ENCODE results near the gene ZNF606. TPM values are rescaled to one million over a fixed set of nuclear protein-coding genes. Genes with fewer than 3 reads are reported as not detected.

ZNF606 gene
- total RNA-seq, 2 experiments from 2014 or later, result 11.1 to 13.6 TPM

DNA sequence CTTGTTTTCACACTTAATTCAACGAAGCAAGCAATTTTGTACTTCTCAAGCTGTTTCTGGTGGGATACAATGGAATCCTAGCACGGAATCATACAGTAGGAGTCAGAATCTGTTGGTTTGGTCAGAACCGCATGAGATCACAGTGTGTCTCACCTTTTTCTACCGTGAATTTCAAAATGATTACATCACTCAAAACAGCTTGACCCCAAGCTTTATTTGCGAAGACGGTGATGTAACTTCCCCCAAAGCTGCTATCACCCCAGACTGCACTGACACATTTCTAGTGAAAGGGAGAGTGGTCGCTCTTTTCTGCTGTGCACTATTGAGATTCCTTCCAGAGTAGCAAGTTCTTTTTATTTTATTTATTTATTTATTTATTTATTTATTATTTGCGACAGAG is 37.9 kb downstream of the ZNF606 start:
- H3K4me1 Mint-ChIP-seq (ENCODE audit: low read depth), result no peaks in the 10 kb centered on the region
- peaks cover 7% of the 10 kb centered on the region for H3K9me3 Mint-ChIP-seq
- H3K27ac Mint-ChIP-seq, result no peak overlapping the region
- TF ChIP-seq, protein P1, sequence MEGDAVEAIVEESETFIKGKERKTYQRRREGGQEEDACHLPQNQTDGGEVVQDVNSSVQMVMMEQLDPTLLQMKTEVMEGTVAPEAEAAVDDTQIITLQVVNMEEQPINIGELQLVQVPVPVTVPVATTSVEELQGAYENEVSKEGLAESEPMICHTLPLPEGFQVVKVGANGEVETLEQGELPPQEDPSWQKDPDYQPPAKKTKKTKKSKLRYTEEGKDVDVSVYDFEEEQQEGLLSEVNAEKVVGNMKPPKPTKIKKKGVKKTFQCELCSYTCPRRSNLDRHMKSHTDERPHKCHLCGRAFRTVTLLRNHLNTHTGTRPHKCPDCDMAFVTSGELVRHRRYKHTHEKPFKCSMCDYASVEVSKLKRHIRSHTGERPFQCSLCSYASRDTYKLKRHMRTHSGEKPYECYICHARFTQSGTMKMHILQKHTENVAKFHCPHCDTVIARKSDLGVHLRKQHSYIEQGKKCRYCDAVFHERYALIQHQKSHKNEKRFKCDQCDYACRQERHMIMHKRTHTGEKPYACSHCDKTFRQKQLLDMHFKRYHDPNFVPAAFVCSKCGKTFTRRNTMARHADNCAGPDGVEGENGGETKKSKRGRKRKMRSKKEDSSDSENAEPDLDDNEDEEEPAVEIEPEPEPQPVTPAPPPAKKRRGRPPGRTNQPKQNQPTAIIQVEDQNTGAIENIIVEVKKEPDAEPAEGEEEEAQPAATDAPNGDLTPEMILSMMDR (IDR thresholded peaks at IDR 0.05), result no peak
- Histone ChIP-seq H3K27me3 (ENCODE audit: control insufficient read depth in 1 of 2, insufficient read depth in 2 of 2, low read length in 2 of 2) (no peaks in the 10 kb centered on the region), H3K4me1 (ENCODE audit: insufficient read depth, low read length) (no peaks in the 10 kb centered on the region), H3K27ac (ENCODE audit: low read depth in 1 of 2, low read length in 2 of 2) (no peak overlapping the region), H3K9me3 (ENCODE audit: control insufficient read depth in 1 of 2, insufficient read depth in 1 of 2, low read length in 2 of 2) (peaks cover 54 to 84% of the 10 kb centered on the region in 2 experiments), H3K36me3 (ENCODE audit: insufficient read depth, low read length) (no peaks in the 10 kb centered on the region), H3K4me3 (ENCODE audit: low read length) (no peak overlapping the region)
- CTCF ChIA-PET, result no interaction called here
- intact Hi-C loops (cut with DNase I, micrococcal nuclease), result no loop called here
- POLR2A ChIA-PET, result no interaction called here
- DNase-seq (no peak), ATAC-seq (ENCODE audit: poor library complexity) (no peak)
- no peak overlapping the region for H3K4me3 Mint-ChIP-seq
- H3K36me3 Mint-ChIP-seq (ENCODE audit: low read depth), result peaks cover 58% of the 10 kb centered on the region
- no peaks in the 10 kb centered on the region for H3K27me3 Mint-ChIP-seq

DNA sequence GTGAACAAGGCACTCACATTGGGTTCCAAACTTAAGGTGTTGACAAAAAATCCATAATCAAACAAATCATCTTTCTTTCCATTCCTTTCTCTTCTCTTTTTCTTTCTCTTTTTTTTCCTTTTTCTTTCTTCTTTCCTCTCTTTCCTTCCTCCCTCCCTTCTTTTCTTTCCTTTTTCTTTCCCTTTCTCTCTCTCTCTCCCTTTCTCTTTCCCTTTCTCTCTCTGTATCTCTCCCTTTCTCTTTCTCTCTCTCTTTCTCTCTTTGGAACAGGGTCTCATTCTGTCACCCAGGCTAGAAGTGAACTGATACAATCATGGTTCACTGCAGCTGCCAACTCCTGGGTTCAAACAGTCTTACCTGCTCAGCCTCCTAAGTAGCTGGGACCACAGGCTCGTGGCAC is 40.8 kb downstream of the ZNF606 start:
- H3K27me3 ChIP-seq (ENCODE audit: control insufficient read depth in 1 of 2, insufficient read depth in 2 of 2, low read length in 2 of 2), result peaks cover 0 to 2% of the 10 kb centered on the region in 2 experiments
- ChIA-PET CTCF (no interaction called here), POLR2A (no interaction called here)
- H3K4me1 ChIP-seq (ENCODE audit: insufficient read depth, low read length), result no peaks in the 10 kb centered on the region
- no peak overlapping the region for H3K4me3 Mint-ChIP-seq
- no peaks in the 10 kb centered on the region for H3K36me3 ChIP-seq (ENCODE audit: insufficient read depth, low read length)
- no peaks in the 10 kb centered on the region for H3K27me3 Mint-ChIP-seq
- no peak overlapping the region for H3K27ac ChIP-seq (ENCODE audit: low read depth in 1 of 2, low read length in 2 of 2)
- DNase-seq, result no peak
- H3K36me3 Mint-ChIP-seq (ENCODE audit: low read depth), result peaks cover 51% of the 10 kb centered on the region
- H3K9me3 ChIP-seq (ENCODE audit: control insufficient read depth in 1 of 2, insufficient read depth in 1 of 2, low read length in 2 of 2), result peaks cover 49 to 81% of the 10 kb centered on the region in 2 experiments
- ATAC-seq (ENCODE audit: poor library complexity), result no peak
- H3K27ac Mint-ChIP-seq, result no peak overlapping the region
- TF ChIP-seq, protein P1 (IDR thresholded peaks at IDR 0.05), result no peak
- no peak overlapping the region for H3K4me3 ChIP-seq (ENCODE audit: low read length)
- intact Hi-C loops (cut with DNase I, micrococcal nuclease), result no loop called here
- H3K9me3 Mint-ChIP-seq, result peaks cover 8% of the 10 kb centered on the region
- H3K4me1 Mint-ChIP-seq (ENCODE audit: low read depth), result no peaks in the 10 kb centered on the region

DNA sequence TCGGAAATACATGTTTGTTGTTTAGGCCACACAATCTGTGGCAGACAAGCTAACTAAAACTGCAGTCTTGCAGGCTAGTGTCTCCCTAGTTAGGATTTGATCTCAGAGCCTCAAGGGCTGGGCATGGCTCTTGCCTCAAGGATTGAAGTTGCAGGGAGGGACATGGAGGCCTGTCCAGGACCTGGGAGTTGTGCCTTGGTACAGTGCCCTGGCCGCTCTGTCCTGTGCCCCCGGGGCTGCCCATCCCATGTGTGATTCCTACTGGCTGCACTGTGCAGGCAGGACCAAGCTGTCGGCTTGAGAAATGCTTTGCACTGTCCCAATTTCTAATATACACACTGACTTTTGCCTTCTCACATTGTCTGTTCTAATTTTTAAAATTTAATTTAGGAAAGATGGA is 47.6 kb downstream of the ZNF606 start:
- H3K9me3 Mint-ChIP-seq, result peaks cover 10% of the 10 kb centered on the region
- Histone ChIP-seq H3K36me3 (ENCODE audit: insufficient read depth, low read length) (no peaks in the 10 kb centered on the region), H3K27me3 (ENCODE audit: control insufficient read depth in 1 of 2, insufficient read depth in 2 of 2, low read length in 2 of 2) (peaks cover 0 to 2% of the 10 kb centered on the region in 2 experiments), H3K4me1 (ENCODE audit: insufficient read depth, low read length) (no peaks in the 10 kb centered on the region), H3K4me3 (ENCODE audit: low read length) (no peak overlapping the region), H3K27ac (ENCODE audit: low read depth in 1 of 2, low read length in 2 of 2) (no peak overlapping the region), H3K9me3 (ENCODE audit: control insufficient read depth in 1 of 2, insufficient read depth in 1 of 2, low read length in 2 of 2) (peaks cover 39 to 78% of the 10 kb centered on the region in 2 experiments)
- intact Hi-C loops (cut with DNase I, micrococcal nuclease), result no loop called here
- no peak for DNase-seq
- ChIA-PET POLR2A (no interaction called here), CTCF (no interaction called here)
- TF ChIP-seq, protein P1 (IDR thresholded peaks at IDR 0.05), result no peak
- H3K36me3 Mint-ChIP-seq (ENCODE audit: low read depth), result peaks cover 38% of the 10 kb centered on the region
- no peak overlapping the region for H3K27ac Mint-ChIP-seq
- H3K4me1 Mint-ChIP-seq (ENCODE audit: low read depth), result no peaks in the 10 kb centered on the region
- H3K27me3 Mint-ChIP-seq, result no peaks in the 10 kb centered on the region
- ATAC-seq (ENCODE audit: poor library complexity), result no peak
- no peak overlapping the region for H3K4me3 Mint-ChIP-seq
